BE2C (cell line): ENCODE data around the gene FRY.

Experiments
- DNase-seq: peaks from one replicate; pipeline ENCODE4 v3.0.0-alpha.2; 2020
- H3K27me3 ChIP-seq: fragments of 250-450 bp; sonication (Bioruptor Pico); 2 replicates; pipeline ENCODE4 v1.5.1; 2020; ENCODE audit warnings: mild to moderate bottlenecking
- H3K36me3 ChIP-seq: fragments of 250-450 bp; sonication (Bioruptor Pico); 2 replicates; pipeline ENCODE4 v1.5.1; 2020; ENCODE audit warnings: mild to moderate bottlenecking
- H3K4me1 ChIP-seq: fragments of 250-450 bp; sonication (Bioruptor Pico); 2 replicates; pipeline ENCODE4 v1.5.1; 2020
- H3K4me3 ChIP-seq: 2 replicates; pipeline ENCODE4 v1.5.1; 2011; ENCODE audit warnings: low read depth, low read length
- H3K9me3 ChIP-seq: fragments of 250-450 bp; sonication (Bioruptor Pico); 2 replicates; pipeline ENCODE4 v1.5.1; 2020
- CTCF ChIP-seq: IDR thresholded peaks from 2 replicates; pipeline ENCODE4 v1.5.1; 2012; ENCODE audit warnings: mild to moderate bottlenecking, low read depth, low read length

FRY gene

DNA sequence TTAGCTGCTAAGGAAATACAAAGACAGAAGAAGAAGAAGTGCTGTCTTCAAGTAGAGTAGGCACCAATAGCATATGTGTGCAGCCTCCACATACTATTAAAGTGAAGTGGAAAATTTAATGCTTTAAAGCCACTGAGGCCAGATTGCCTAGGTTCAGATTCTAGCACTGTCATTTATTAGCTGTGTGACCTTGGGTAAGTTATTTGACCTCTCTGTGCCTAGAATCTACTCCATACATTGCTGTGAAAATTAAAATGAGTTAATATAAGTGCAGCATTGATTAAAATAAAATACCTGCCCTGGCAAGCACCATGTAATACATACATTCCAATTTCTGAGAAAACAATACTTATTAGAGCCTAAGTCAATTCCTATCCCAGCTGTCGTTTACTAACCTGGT lies 110.5 kb downstream of the FRY start:
- H3K4me3 ChIP-seq, result no peak overlapping the region
- no peaks in the 10 kb centered on the region for H3K27me3 ChIP-seq
- no peak for DNase-seq
- H3K9me3 ChIP-seq, result no peaks in the 10 kb centered on the region
- no peak for TF ChIP-seq CTCF
- no peaks in the 10 kb centered on the region for H3K36me3 ChIP-seq
- H3K4me1 ChIP-seq, result peaks cover 16% of the 10 kb centered on the region

- no peak for TF ChIP-seq CTCF
- Histone ChIP-seq H3K27me3 (no peaks in the 10 kb centered on the region), H3K4me3 (no peak overlapping the region), H3K4me1 (peaks cover 21% of the 10 kb centered on the region), H3K36me3 (no peaks in the 10 kb centered on the region), H3K9me3 (no peaks in the 10 kb centered on the region)
- DNase-seq, result no peak
These were observed 111.4 kb downstream of the FRY start for GRCh38 chr13:32142956-32143375.

- Histone ChIP-seq H3K4me1 (peaks cover 36% of the 10 kb centered on the region), H3K27me3 (no peaks in the 10 kb centered on the region), H3K36me3 (no peaks in the 10 kb centered on the region), H3K9me3 (no peaks in the 10 kb centered on the region), H3K4me3 (no peak overlapping the region)
- no peak for TF ChIP-seq CTCF
- no peak for DNase-seq
These were observed 115.6 kb downstream of the FRY start for GRCh38 chr13:32147193-32147592.

DNA sequence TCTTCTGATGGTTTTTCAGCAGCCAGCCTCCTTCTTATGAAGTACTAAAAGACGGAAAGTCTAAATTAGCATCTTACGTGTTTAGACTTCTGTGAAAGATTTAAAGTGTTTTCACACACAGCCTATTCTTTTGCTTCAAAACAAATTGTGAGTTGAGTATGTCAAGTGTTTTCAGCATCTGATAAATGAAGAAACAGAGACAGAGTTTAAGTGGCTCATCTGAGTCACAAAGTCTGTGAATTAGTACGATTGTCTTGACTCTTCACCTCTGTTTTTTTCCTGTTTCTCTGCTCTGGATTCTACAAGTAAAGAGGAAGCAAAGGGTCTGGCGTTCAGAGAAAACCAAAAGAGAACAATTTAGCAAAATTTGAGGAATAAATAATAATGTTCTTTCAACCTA lies 116.4 kb downstream of the FRY start:
- no peaks in the 10 kb centered on the region for H3K9me3 ChIP-seq
- no peaks in the 10 kb centered on the region for H3K36me3 ChIP-seq
- TF ChIP-seq CTCF, result no peak
- H3K4me1 ChIP-seq, result peaks cover 38% of the 10 kb centered on the region
- H3K4me3 ChIP-seq, result no peak overlapping the region
- H3K27me3 ChIP-seq, result no peaks in the 10 kb centered on the region
- no peak for DNase-seq

DNA sequence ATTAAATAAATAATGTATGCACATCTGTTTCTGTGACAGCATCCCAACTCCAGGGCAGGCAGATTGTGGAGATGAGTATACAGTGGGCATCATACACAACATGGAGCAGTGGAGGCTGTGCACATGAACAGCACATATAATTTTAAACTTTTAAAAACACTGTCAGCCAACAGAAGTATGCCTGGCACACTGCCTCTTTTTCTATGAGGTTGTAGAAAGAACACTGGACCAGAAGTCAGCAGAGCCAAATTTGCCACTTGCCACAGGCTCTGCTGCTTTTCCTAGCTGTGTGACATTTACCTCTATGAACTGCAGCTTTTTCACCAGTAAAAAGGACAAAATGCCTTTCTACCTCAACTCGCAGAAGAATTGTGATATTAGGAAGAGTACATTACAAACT lies 118.7 kb downstream of the FRY start:
- H3K4me3 ChIP-seq, result no peak overlapping the region
- H3K4me1 ChIP-seq, result peaks cover 35% of the 10 kb centered on the region
- no peak for TF ChIP-seq CTCF
- DNase-seq, result no peak
- no peaks in the 10 kb centered on the region for H3K9me3 ChIP-seq
- H3K27me3 ChIP-seq, result no peaks in the 10 kb centered on the region
- 0 out of 2 replicates have a peak, but pooled peaks cover 4% of the 10 kb centered on the region for H3K36me3 ChIP-seq

DNA sequence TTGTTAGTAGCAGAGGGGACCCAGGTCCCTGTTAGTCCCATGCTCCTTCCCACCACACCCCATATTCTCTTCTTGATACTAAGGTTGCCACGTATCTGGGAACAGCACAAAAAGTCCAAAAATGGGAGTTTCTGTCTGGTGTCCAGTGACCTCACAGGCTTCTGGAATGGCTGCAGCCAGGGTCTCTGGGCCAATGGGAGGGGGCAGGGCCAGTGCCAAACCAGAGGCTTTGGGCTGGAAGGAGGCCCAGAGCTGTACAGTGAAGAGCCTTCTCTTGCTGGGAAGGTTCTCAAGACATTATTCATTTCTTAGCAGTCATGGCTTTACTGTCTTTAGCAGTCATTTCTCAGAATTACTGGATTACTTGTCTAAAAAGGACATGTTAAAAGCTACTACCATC lies 119.2 kb downstream of the FRY start:
- H3K36me3 ChIP-seq, result peaks cover 4% of the 10 kb centered on the region; the same call in 1 of the 2 replicates
- no peak overlapping the region for H3K4me3 ChIP-seq
- TF ChIP-seq CTCF, result no peak
- DNase-seq, result no peak
- peaks cover 35% of the 10 kb centered on the region for H3K4me1 ChIP-seq
- no peaks in the 10 kb centered on the region for H3K27me3 ChIP-seq
- no peaks in the 10 kb centered on the region for H3K9me3 ChIP-seq
